C1 segment of cervical spinal cord (tissue), 14 donors: Measurements from ENCODE around the gene HKDC1.

ENCODE experiments used
- DNase-seq, 14 donors: peaks; one replicate each; lab custom pipeline; 2025; lab: John Stamatoyannopoulos, UW

The HKDC1 gene

DNA sequence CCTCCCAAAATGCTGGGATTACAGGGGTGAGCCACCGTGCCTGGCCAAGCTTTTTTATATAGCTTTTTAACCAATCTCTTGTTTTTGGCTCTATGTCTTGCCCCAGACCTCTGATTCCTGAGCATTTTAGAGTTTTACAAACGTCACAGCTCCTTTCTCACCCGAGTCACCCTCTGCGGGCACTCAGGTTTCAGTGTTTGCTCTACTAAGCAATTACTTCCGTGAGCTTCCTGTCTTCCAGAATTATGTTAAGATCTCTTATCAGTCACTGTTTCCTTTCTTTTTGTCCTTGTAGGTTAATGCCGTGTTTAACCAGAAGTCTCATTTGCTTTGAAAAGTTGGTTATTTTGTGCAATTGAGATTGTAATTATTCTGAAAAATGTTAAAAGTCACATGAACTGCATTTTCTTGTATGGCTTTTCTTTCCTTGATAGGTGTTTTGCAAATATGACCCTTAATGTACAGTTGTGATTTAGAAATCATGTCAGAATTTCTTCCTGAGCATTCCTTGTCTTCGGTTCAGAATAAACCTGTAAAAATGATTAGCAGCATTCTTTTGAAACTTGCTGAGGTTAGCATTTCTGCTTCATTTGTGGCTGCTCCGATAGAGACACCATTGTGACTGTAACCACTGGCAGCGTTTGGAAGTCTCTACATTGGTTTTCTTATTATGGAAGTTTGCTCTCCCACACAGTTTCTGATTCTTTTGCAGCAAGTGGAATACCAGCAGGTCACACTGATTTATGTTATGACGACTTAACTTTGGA, 4.5 kb upstream of the HKDC1 start:
- no peak for DNase-seq

DNA sequence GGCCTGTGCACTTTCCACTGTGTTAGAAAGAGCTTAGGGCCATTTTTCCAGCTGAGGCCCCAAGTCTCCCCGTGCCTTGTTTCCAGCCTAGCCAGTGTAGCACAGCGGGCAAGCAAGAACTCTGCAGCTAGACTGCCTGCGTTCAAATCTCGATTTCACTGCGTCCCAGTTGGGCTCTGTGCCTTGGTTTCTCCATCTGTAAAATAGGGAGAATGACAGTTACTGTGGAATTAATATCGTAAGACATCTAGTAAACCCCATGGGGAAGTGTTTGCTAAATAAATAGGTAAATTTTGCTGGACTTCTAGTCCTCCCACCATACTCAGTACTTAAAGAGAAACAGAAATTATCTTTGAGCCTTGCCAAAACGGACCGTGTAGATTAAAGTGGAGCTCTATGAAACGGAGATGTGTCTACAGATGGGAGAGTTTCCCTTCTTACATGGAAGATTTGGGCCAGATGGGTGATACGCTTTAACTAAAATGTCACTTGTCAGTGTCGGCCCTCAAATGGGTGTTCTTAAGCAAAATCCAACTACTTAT, 3.5 kb upstream of the HKDC1 start:
- no peak for DNase-seq

DNA sequence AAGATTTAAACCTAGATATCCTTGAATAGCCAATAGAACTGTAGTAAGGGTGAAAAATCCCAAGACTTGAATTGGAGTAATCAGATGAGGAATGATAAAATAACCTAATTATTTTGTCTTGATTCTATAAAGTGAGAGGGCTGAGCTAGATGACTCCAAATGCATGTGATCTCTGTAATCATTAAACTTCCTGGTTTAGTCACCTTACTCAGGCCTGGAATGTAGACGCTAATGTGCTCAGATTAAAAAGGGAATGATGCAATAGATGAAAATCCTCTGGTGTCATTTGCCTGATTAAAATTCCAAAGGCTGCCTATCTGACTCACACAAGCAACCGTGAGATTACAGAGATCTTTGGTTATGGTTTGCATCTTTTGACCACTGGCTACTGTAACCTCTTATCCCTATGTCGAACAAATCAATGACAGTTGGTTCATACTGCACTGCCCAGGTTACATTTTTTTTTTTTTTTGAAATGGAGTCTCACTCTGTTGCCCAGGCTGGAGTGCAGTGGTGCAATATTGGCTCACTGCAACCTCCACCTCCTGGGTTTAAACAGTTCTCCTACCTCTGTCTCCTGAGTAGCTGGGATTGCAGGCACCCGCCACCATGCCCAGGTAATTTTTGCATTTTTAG, 2.9 kb upstream of the HKDC1 start:
- no peak for DNase-seq

DNA sequence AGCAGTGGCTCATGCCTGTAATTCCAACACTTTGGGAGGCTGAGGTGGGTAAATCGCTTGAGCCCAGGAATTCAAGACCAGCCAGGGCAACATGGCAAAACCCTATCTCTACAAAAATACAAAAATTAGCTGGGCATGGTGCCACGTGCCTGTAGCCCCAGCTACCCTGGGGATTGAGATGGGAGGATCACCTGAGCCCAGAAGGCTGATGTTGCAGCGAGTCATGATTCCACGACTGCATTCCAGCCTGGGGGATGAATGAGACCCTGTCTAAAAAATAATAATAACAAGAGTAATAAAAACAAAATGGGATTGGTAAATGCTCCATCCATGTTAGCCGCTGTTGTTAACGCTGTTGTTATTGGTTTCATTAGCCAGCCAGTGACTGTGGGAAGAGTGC, 1.3 kb upstream of the HKDC1 start:
- DNase-seq: no peak

DNA sequence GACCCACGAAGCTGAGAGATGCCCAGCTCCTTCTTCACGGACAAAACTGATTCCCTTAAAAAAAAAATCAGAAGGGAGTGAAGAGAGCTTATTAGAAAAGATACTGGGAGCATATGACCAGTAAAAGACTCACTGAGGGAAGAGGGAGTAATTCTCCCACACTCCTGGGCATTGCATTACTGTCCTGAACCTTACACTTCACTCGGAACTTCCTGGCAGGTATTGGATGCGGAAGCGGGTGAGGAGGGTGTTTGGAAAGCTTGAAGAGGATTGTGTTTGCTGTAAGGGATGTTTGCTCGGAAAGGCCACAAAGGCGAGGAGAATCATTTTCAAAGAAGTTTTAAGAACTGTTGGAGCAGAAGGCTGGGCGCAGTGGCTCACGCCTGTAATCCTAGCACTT, 375 bp downstream of the HKDC1 start:
- DNase-seq: no peak

DNA sequence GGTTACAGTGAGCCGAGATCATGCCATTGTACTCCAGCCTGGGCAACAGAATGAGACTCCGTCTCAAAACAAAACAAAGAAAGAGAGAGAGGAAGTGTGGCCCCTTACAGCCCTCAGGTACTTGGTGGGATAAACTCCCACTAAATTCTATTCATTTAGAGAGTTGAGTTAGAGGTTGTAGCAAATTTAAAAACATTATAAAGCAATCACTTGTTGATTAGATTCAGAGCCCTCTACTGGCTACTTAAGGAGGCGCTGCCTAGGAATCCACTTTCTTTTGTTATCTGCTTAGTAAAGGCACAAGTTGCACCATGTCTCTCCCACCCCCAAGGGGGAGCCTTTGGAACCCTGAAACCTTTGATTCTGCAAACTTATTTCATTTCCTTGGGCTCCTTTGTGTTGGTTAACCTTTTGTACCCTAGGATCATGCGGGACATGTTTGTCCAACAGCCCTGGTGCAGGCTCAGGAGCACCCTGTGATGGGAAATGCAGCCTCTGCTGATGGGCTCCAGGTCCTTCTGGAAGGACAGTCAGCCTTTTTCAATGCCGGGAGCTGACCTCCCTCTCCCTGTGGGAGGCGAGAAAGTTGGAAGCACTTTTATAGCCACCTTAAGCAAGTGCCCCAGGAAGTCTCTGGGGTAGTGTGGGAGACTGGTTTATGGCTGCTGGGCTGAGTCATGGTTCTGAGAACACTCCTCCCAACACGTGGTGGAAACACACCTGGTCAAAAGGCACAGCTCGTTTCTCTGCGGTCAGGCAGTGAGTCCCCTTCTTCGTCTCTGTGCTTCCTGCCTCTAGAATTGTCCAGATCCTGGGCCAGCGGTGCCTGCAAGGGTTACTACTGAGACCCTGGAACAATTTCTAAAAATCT, 2.3 kb downstream of the HKDC1 start:
- DNase-seq: no peak

DNA sequence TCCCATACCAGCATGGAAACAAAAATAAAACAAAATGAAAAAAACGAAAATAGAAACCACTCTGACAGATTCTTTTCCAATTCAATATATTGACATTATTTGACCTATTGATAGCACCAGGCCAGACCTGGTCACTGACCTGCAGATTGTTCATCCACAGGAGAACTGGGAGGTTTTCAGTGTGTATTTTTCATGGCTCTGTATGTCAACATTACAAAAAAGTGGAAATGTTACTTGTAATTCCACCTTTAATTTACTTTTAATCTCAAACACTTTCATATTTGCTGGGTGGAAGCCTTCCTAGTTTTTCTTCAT, 2.9 kb downstream of the HKDC1 start:
- no peak for DNase-seq

DNA sequence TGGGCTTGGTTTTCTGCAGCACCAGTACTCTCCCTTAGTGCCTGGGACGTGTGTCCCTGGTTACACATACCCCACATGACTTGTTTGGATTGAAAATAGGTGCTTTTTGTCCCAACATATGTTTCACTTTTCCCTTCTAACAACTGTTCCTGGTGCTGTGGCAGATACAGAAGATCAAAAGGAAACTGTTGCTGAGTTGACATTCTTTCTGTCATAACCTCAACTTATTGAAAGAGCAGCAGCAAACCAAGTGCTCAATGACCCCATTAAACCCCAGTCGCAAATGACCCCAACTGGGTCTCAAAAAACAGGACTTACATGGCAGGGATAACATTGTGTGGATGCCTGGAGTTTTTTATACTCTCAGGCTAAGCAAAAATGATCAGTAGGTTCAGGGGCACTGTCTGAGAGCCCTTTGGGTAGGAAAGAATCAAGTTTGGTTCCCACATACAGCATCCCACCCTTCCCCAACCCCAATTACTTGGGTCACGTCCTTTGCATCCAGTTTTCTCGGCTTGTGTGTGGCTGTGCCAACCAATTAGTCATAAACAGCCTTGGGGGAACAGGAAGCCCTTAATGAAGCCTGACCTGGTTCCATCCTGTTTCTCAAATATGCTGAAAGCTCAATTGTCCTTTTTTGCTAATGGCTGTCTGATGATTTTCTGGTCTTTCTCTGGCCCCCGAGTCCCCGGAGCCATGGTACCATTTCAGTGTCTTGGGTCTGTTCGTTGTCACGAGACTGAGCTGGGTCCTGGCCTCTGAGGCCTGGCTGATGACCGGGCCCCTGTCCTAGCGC, 4.9 kb downstream of the HKDC1 start:
- no peak for DNase-seq

DNA sequence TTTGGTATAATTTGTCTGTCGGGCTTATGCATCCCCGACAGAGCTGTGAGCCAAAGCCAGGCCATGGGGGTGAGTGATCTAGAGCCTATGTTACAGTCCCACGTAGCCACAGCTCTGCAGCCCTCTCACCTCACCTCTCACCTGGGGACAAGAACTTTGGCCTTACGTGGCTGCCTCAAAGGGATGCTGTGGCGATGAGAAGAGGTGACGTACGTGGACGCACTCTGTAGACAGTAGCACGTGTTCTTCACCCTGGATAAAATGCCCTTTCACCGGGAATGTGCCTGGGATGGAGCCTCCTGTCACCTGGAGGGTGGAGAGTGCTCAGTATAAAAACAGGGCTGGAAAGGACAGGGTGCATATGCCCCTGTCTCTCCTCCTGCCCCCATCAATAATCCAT, 5.5 kb downstream of the HKDC1 start:
- DNase-seq: no peak

DNA sequence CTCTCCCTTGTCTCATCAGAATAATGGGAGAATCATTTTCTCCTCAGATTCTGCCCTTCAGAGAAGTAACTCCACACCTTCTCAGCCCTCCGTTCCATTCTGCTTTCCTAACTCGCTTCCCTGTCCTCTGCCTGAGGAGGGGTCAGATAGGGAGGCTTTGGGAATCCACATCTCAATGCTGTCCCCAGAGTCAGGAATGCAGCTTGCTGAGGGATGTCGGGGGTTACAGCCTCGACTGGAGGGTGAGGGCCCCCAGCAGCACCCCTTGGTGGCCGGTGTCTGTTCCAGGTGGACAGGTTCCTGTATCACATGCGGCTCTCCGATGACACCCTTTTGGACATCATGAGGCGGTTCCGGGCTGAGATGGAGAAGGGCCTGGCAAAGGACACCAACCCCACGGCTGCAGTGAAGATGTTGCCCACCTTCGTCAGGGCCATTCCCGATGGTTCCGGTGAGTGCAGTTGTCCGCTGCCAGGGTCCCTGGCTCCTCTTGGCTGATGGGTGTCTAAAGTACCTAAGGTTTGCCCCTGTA, 6.9 kb downstream of the HKDC1 start:
- no peak for DNase-seq

DNA sequence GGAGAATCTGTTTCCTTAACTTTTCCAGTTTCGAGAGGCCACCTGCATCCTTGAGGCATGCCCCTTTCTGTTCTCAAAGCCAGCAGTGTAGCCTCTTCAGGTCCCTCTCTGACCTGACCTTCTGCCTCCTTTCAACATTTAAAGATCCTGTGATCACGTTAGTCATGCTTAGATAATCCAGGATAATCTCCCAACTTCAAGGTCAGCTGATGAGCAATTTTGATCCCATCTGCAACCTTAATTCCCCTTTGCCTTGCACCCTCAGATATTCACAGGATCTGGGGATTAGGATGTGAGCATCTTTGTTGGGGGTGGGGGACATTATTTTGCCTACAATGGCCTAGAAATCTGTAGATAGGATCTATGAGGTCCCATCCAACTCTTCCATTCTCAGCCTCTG, 8.0 kb downstream of the HKDC1 start:
- DNase-seq: no peak

DNA sequence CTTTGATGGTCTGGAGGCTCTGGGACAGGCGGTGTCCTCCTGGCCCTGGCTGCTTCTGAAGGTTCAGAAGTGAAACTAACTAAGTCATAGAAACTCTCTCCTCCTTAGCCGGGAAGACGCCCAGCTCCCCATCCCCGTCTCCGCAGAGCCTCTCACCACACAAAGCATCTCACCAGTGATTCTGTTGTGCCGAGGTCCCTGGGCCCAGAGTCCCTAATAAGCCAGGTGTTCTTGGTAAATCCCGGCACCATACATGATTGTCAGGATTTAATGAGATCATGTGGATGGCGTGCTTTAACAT, 9.4 kb downstream of the HKDC1 start:
- DNase-seq: no peak

DNA sequence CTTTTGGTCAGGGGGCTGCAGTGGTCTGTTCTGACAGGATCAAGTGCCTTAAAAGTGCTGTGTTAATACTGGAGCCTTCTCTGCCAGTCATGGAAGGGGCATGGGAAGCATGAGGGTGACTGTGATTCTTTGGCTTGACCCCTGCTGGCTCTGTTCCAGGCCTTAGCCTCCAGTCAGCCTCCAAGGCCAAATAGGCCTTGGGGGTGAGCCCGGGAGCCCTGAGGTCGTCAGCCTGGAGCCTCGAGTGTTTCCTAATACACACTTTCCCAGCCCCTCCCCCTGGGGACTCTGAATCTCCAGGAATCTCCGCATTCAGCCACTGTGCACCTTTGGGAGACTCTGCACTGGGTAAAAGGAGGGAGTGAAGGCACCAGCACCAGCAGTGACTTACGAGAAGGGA, 10.0 kb downstream of the HKDC1 start:
- DNase-seq: no peak

DNA sequence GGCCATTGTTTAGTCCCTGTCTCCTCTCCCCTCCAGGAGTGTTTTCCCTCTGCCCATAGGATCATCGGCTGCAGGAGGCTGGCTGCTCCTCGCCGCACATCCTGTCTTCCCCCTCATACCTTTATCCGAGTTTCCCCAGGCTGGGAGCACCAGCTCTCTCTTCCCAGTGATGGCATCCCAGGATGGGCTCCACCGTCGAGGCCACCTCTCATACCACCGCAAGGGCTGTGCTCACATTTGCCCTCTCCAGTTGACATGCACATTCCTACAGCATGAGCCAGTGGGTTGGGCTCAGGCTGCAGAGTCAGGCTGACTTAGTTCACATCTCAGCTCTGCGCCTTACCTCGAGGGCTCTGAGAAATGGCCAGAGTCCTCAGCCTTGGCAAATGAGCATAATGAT, 12.1 kb downstream of the HKDC1 start:
- no peak for DNase-seq

DNA sequence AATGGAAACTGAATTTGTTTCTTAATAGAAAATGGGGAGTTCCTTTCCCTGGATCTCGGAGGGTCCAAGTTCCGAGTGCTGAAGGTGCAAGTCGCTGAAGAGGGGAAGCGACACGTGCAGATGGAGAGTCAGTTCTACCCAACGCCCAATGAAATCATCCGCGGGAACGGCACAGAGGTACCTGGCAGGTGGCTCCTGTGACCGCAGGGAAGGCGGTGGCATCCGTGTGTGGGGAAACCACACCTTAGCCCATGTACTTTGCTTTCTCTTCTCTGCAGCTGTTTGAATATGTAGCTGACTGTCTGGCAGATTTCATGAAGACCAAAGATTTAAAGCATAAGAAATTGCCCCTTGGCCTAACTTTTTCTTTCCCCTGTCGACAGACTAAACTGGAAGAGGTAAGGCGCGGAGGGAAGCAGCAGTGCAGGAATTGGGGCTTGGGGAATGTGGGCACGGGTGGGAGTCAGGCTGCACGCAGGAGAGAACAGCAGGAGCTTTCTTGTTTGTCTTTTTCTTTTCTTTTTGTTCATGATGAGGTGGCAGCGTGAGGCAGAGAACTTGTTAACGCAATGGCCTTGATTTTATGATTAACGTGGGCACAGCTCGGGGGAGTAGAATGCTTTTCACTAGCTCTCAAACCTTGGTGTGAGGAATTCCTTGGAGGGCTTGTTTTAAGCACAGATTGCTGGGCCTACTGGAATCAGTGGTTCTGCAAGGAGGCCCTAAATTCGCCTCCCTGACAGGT, 12.8 kb downstream of the HKDC1 start:
- DNase-seq: no peak

DNA sequence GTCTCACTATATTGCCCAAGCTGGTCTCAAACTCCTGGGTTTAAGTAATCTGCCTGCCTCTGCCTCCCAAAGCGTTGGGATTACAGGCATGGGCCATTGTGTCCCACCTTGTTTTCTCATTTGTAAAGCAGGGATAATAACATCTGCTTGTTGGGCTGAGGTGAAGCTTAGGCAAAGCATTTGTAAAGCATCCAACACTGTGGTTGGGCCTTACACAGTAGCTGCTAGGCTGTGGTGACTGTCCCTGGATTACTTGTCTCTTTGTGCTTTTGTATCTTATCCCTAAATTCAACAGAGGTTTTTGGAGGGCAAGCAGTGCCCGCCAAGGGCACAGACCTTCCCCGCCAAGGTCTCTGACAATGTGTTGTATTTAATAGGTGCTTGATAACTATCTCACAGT, 14.3 kb downstream of the HKDC1 start:
- no peak for DNase-seq

DNA sequence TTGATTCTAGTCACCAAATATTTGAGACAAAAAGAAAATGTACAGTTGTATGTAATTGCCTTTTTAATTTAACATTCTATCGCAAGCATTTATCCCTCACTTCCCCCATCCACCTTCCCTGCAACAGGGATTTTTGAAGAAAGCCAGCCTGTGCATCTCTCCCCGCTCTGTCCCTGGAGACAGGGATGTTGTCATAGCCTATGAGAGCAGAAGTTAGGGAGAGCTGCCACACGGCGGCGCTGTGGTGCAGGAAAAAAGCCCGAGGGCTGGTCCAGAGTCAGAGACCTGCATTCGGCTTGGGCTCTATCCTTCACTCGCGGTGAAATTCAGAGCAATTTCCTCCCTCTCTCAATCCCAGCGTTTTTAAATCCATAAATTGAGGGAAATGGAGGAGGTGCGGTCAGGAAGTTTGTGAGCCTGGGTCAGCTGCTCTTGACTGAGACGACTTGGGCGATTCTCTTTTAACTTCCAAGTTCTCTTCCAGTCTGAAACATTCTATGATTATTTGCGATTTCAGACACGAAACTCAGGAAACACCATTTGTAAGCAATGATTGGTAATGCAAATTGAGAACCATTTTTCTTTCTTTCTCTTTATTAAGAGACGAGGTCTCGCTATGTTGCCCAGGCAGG, 17.5 kb downstream of the HKDC1 start:
- DNase-seq: peak in 13 of 14 donors; percentile 17 to 80 (median 68)

DNA sequence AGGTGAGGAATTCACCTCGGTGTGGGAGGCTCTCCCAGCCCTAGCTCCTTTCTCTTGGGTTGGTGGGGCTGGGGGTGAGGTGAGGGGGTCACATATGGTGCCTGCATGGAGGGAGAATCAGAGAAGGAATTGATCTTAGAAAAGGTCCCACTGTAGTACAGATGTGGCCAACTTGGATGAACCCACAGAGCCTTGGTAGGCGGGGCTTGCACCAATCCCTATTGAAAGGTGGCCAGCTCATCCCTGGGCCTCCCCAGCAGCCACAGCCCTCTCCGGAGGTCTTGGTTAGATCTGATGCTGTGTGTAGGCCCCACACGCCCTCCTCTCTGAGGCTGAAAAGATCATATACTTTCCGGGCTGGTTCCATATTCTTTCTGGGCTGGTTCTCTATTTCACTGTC, 19.0 kb downstream of the HKDC1 start:
- DNase-seq: no peak

DNA sequence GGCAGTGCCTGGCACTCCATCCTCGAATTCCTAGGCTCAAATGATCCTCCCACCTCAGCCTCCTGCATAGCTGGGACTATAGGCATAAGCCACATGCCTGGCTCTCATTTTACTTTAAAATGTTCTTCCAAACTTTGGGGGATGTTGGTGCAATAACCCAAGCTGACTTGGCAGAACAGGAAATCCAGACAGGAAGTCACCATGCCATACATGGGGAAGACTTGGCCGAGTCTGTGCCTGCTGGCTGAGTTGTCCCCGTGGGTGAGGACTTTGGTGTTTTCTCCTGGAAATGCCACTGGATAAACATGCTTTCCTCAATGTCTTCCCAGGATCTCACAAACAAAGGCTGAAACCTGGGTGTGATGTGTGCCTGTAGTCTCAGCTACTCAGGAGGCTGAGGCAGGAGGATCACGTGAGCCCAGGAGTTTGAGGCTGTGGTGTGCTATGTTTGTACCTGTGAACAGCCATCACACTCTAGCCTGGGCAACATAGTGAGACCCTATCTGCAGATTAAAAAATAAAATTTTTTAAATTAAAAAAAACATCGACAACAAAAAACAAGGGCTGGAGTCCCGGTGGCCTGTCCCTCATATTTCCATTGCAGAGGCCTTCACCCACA, 19.8 kb downstream of the HKDC1 start:
- DNase-seq: no peak

DNA sequence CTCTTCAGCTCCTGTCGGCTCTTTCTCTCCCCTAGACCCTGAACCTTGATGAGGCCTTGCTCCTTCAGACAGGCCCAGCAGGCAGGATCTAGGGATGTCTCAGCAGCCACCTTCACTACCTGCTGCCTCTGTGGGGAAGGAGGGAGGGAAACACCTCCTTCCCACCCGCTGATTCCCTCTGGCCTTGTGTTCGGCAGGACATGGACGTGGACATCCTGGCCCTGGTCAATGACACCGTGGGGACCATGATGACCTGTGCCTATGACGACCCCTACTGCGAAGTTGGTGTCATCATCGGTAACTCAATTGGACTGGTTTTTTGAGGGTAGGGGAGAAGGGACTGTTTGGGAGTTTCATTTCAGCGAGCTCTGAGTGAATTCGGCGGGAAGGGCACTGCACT, 20.3 kb downstream of the HKDC1 start:
- no peak for DNase-seq
